Measurements from ENCODE around the gene C22orf15.

C22orf15 gene

GRCh38 chr22:23774114-23774921 is 11.5 kb downstream of the C22orf15 start:
- DNase-seq = no peak

DNA sequence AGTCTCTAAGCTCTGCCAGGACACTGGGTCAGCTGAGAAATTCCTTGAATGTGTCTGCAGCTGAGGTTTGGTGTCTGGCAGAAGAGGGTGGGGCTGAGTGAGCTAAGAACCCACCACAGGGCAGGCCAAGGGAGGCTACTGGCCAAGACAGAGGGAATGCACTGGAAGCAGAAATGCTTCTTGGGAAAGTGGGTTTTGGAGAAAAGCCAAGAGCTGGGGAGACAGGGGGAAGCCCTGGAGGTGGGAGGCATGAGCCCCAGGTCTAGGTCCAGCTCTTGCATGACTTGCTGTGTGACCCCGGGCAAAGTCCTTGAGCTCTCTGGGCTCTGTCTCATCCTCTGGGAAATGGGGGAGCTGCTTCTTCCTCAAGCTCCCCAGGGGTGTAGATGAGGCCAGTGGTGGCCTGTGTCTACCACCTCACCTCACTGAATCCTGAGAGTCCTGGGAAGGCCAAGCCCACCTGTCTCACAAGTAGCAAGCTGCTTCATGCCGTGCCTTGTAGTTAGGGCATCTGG is 12.2 kb downstream of the C22orf15 start:
- peak; percentile 76 for DNase-seq

DNA sequence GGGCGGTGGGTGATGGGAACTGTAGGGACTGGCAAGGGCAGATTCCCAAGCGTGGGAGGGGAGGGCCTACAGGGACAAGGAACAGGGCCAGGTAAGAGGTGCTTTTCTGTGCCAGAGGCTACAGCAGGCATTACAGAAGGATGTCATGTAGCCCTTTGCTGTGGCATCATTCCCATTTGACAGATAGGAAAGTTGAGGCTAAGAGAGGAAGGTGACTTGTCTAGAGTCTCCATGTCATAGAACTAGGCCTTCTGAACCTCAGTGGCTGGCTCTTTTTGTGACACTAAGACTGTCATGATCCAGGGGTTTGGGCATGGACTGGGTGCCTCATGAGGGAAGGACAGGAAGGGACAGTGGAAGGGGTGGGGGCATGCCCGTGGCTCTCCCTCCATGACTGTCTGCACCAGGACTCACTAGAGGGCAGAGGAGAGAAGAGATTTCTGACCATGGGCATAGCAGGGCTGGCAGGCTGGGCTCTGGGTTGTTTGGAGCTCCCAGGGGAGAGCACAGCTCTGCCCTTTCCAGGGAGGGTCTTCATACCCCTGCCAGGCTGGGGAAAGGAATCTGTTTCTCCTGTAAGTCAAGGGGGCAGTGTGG is 13.1 kb downstream of the C22orf15 start:
- no peak for DNase-seq

DNA sequence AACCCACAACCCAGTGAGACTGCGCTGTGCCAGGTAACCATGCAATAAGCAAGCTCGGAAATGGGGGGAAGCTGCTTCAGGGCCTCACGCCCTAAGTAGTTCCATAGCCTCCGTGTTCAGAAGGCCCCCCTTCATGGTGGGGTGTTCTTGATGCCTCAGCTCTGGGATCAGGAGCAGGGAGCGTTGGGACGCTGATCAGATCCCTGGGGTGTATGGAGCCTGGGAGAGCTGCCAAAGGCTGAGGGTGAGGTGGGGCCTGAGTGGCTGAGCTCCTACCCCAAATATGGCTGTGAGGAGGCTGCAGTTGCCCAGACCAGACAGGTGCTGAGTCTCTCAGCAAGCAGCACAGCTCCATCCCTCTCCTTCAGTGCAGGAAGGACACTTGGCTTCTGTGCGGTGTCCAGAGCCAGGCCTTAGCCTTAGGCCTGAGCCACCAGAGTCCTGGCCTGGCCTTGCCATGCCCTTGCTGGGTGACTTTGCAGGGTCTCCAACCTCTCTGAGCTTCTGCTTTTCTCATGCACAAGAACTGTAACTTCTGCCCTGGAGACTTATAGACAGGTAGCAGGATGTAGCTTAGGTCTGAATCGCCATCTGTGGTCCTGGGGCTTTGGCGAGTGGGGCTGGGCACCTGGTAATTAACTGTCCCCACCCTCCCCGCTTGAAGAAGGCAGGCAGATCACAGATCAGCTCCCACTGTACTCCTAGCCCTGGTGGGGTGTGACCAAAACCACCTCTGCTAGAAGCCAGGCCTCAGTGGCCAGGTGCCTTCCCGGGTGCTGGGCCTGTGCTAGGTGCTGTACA is 15.2 kb downstream of the C22orf15 start:
- no peak for DNase-seq

- no peak for DNase-seq
Measured at GRCh38 chr22:23778577-23778900, 15.7 kb downstream of the C22orf15 start.

GRCh38 chr22:23779083-23779482 is 16.3 kb downstream of the C22orf15 start:
- DNase-seq = no peak

DNA sequence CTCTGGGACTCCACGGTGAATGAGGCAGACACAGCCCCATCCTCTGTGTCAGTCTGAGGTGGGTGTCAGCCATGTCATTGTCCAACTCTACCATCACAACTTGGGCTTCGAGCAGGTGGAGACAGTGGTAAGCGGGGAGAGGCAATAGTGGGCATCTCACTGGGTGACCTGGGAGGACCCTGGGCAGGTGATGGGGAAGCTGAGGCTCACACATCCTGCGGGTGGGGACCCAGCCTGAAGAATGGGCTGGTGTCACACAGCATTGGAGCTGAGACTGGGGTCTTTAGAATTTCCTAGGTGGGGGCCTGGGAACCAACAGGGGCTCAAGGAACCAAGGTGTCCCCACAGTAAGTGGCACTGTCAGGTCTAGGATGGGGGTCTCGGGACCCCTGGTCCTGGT is 16.9 kb downstream of the C22orf15 start:
- DNase-seq = no peak

GRCh38 chr22:23780146-23780748 is 17.5 kb downstream of the C22orf15 start:
- DNase-seq = no peak

DNA sequence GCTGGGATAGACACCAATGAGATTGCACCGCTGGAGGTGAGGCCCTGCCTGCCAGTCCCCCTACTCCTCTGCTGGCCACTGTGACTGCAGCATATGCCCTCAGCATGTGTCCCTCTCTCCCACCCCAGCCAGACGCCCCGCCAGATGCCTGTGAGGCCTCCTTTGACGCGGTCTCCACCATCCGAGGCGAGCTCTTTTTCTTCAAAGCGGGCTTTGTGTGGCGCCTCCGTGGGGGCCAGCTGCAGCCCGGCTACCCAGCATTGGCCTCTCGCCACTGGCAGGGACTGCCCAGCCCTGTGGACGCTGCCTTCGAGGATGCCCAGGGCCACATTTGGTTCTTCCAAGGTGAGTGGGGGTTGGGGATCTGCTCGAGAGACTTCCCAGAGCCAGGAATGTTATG is 18.3 kb downstream of the C22orf15 start:
- no peak for DNase-seq

DNA sequence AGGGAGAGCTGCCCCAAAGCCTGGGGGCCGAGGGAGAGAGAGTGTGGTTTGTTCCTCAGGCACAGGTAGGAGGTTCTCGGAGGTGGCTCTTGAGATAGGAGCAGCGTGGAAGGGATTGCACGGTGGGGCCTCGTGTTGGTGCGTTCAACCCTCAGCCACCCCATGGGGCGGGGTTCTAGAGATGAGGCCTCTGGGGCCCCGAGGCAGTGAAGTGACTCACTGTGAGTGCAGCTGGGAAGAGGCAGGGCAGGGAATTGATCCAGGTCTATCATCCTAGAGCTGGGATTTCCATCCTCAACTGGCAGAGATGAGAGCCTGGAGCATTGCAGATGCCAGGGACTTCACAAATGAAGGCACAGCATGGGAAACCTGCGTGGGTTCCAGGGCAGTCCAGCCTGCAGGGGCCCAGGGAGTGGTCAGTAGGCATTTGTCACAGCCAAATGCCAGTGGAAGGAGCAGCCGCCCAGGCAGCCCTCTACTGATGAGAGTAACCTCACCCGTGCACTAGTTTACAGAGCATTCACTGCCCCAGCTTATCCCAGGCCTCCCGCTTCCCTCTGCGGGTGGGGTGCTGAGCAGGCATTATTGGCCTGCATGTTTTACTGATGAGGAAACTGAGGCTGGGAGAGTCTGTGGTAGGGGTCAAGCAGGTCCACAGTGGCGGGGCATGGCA is 18.9 kb downstream of the C22orf15 start:
- DNase-seq = no peak

- DNase-seq = no peak
Measured at GRCh38 chr22:23782252-23782651, 19.5 kb downstream of the C22orf15 start.

DNA sequence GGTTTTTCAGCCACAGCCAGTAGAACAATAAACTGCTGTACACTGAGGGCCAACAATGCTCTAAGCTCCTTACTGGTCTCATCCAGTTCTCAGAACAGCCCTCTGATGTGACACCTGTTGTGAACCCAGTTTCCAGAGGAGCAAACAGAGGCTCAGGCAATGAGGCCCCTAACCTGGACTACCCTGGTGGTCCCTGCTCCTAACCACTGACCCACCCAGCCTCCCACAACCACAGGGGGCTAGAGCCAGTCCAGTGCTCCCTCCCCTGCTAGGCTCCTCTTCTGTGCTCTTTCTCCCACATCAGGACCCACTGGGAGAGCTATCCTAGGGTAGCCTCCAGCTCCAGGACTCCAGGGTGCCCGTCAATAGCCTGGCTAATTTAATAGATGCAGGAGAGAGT is 19.9 kb downstream of the C22orf15 start:
- DNase-seq = no peak

DNA sequence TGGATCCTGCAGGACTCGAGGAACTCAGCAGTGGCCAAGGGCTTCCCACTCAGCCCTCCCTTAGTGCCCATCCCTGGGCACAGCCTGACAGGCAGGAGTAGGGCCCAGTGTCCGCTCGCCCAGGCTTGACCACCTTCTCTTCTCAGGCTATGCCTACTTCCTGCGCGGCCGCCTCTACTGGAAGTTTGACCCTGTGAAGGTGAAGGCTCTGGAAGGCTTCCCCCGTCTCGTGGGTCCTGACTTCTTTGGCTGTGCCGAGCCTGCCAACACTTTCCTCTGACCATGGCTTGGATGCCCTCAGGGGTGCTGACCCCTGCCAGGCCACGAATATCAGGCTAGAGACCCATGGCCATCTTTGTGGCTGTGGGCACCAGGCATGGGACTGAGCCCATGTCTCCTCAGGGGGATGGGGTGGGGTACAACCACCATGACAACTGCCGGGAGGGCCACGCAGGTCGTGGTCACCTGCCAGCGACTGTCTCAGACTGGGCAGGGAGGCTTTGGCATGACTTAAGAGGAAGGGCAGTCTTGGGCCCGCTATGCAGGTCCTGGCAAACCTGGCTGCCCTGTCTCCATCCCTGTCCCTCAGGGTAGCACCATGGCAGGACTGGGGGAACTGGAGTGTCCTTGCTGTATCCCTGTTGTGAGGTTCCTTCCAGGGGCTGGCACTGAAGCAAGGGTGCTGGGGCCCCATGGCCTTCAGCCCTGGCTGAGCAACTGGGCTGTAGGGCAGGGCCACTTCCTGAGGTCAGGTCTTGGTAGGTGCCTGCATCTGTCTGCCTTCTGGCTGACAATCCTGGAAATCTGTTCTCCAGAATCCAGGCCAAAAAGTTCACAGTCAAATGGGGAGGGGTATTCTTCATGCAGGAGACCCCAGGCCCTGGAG is 20.7 kb downstream of the C22orf15 start:
- DNase-seq = no peak

DNA sequence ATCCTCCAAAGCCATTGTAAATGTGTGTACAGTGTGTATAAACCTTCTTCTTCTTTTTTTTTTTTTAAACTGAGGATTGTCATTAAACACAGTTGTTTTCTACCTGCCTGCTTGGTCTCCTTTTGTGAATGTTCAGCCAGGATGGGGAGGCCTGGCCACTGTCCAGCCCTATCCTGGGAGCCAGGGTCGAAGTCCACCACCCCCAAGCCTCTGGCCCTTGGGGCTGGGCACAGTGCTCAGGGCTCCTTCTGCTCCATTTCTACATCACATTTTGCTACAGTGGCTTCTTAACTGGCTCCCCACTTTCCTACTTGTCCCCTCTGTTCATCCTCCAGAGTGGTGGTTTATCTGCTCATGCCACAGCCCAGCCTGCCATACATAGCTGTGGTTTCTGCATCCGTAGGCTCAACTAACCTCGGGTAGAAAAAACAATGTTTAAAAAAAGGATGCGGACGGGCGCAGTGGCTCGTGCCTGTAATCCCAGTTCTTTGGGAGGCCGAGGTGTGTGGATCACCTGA is 21.5 kb downstream of the C22orf15 start:
- DNase-seq = no peak

DNA sequence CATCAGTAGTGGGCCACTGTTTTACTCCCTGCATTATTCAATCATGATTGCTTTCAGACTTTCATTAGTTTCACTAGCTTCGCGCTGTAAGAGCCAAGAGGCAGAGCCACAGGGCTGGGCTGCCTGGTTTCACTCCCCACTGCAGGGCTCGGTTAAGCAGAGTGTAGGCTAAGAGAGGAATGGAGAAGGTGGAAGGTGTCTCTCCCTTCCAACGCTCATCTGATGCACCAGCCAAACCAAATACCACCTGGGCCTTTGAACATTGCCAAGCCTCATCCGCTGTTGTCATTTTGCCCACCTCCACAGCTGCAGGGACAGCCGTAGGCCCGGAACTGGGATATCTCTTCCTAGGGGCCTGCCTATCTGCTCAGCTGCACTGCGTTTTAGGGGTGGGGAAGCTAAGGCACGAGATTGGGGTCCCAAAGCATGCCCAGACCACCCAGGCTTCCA is 23.5 kb downstream of the C22orf15 start:
- no peak for DNase-seq

- DNase-seq = peak; percentile 94
Measured at GRCh38 chr22:23786752-23787599, 24.2 kb downstream of the C22orf15 start, which contains the start of gene SMARCB1. SMARCB1 (plus strand) TSS chr22:23786966; CDS start chr22:23787170, 204 bp downstream.

- DNase-seq = no peak
Measured at GRCh38 chr22:23787600-23787896, 24.8 kb downstream of the C22orf15 start.

GRCh38 chr22:23787910-23788309 is 25.1 kb downstream of the C22orf15 start:
- DNase-seq = no peak

DNA sequence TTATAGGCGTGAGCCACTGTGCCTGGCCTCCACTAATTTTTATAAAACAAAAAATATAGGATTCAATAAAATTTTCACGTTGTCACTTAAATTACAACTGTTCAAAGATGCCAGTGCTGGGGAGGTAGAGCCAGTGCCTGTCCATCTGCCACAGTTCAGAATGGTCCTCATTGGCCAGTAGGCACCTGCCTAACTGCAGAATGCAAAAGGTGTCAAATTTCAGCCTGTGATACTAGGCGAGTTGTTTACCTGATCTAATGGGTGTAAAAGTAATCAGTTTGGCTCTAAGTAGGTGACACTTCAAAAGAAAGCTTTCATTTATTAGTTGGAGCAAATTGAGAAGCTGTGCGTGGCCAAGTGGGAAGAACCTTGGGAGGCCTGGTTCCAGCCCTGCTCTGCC is 26.3 kb downstream of the C22orf15 start:
- DNase-seq = no peak

GRCh38 chr22:23789638-23790037 is 26.8 kb downstream of the C22orf15 start:
- no peak for DNase-seq
